Breast epithelium (tissue), 4 donors: Measurements from ENCODE around the gene IFNLR1. TPM values are rescaled to one million over a fixed set of nuclear protein-coding genes. Genes with fewer than 3 reads are reported as not detected.
A peak's percentile ranks its signal among the peaks of the same experiment; 100 is the strongest.

Experiments
- DNase-seq, 2 donors: peaks; one replicate each; pipeline ENCODE4 v3.0.0-alpha.2; 2019; ENCODE audit warnings: low spot score in 2 of 2
- H3K27ac ChIP-seq, 2 donors: fragments of 200-600 bp; sonication (generic) in 1 of 2; one replicate each; pipeline ENCODE4 v1.5.1; 2016 to 2019; ENCODE audit warnings: mild to moderate bottlenecking in 1 of 2
- H3K27me3 ChIP-seq, 2 donors: fragments of 200-600 bp; sonication (generic) in 1 of 2; one replicate each; pipeline versions ENCODE4 v1.5.1 to v1.6.0; 2017 to 2019; ENCODE audit warnings: control low read depth in 1 of 2, mild to moderate bottlenecking in 1 of 2
- H3K36me3 ChIP-seq: fragments of 200-600 bp; one replicate; pipeline ENCODE4 v1.5.1; 2019
- H3K4me1 ChIP-seq, 2 donors: fragments of 200-600 bp; sonication (generic); one replicate each; pipeline ENCODE4 v1.5.1; 2016 to 2019; ENCODE audit warnings: control low read depth in 1 of 2
- H3K4me3 ChIP-seq, 3 donors: fragments of 200-600 bp; sonication (generic); 1 replicate in 2 of 3; 2 replicates in 1 of 3; pipeline ENCODE4 v1.5.1; 2016 to 2019; ENCODE audit warnings: mild to moderate bottlenecking in 3 of 3, moderate library complexity in 2 of 3
- H3K9me3 ChIP-seq, 2 donors: fragments of 200-600 bp; sonication (generic) in 1 of 2; one replicate each; pipeline ENCODE4 v1.5.1; 2016 to 2019; ENCODE audit warnings: control low read depth in 1 of 2
- POLR2A ChIP-seq: fragments of 450-650 bp; IDR thresholded peaks from one replicate; pipeline ENCODE4 v1.6.1; 2016; ENCODE audit warnings: antibody characterized with exemption, mild to moderate bottlenecking, moderate library complexity
- POLR2AphosphoS5 ChIP-seq, 3 donors: sonication (generic); formaldehyde crosslinking; IDR thresholded peaks; one replicate each; pipeline ENCODE4 v1.6.1; 2017; ENCODE audit warnings: antibody characterized with exemption in 3 of 3
- intact Hi-C: fragments of 100-400 bp; cut with DNase I; formaldehyde crosslinking; loops from one replicate; pipeline ENCODE4 v1.15.1; 2023; ENCODE audit warnings: low total_unique reads
- total RNA-seq, 3 donors: library from RNA; depleted of rRNA; stranded (reverse); fragments of >200 nt; gene quantifications; one replicate each; pipeline ENCODE4 v1.1.0, GENCODE V29; 2016
- TF ChIP-seq, protein P1 (sequence below), 3 donors: fragments of 450-650 bp; IDR thresholded peaks; one replicate each; pipeline ENCODE4 v1.5.1; 2016 to 2017; ENCODE audit warnings: antibody characterized with exemption in 3 of 3, mild to moderate bottlenecking in 3 of 3, moderate library complexity in 3 of 3

IFNLR1 gene
- total RNA-seq, 3 donors from 2014 or later, result under 0.01 to 10.7 (median 3.9) TPM

GRCh38 chr1:24186711-24186992 lies 437 bp downstream of the IFNLR1 start:
- peak overlapping the region; percentile 45 to 88 (median 73) for H3K4me3 ChIP-seq
- peak overlapping the region; percentile 93 to 94 for H3K27ac ChIP-seq
- TF ChIP-seq POLR2A (no peak), POLR2AphosphoS5 (IDR thresholded peaks at IDR 0.05) (no peak)
- TF ChIP-seq, protein P1, sequence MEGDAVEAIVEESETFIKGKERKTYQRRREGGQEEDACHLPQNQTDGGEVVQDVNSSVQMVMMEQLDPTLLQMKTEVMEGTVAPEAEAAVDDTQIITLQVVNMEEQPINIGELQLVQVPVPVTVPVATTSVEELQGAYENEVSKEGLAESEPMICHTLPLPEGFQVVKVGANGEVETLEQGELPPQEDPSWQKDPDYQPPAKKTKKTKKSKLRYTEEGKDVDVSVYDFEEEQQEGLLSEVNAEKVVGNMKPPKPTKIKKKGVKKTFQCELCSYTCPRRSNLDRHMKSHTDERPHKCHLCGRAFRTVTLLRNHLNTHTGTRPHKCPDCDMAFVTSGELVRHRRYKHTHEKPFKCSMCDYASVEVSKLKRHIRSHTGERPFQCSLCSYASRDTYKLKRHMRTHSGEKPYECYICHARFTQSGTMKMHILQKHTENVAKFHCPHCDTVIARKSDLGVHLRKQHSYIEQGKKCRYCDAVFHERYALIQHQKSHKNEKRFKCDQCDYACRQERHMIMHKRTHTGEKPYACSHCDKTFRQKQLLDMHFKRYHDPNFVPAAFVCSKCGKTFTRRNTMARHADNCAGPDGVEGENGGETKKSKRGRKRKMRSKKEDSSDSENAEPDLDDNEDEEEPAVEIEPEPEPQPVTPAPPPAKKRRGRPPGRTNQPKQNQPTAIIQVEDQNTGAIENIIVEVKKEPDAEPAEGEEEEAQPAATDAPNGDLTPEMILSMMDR (IDR thresholded peaks at IDR 0.05), result no peak
- no peaks in the 10 kb centered on the region for H3K9me3 ChIP-seq
- intact Hi-C loops, result no loop called here
- H3K36me3 ChIP-seq, result no peaks in the 10 kb centered on the region
- H3K27me3 ChIP-seq, result no peaks in the 10 kb centered on the region
- H3K4me1 ChIP-seq, result no peaks in the 10 kb centered on the region
- DNase-seq, result no peak

- TF ChIP-seq POLR2AphosphoS5 (IDR thresholded peaks at IDR 0.05) (no peak), POLR2A (no peak)
- TF ChIP-seq, protein P1 (IDR thresholded peaks at IDR 0.05), result no peak
- no peaks in the 10 kb centered on the region for H3K36me3 ChIP-seq
- no peaks in the 10 kb centered on the region for H3K9me3 ChIP-seq
- DNase-seq, result no peak
- H3K27me3 ChIP-seq, result no peaks in the 10 kb centered on the region
- no peaks in the 10 kb centered on the region for H3K4me1 ChIP-seq
- peak overlapping the region in 2 of 3 donors; percentile 73 to 88 for H3K4me3 ChIP-seq
- intact Hi-C loops, result no loop called here
- peak overlapping the region; percentile 93 to 94 for H3K27ac ChIP-seq
Observed at GRCh38 chr1:24186031-24186710, 918 bp downstream of the IFNLR1 start.

- no peaks in the 10 kb centered on the region for H3K27me3 ChIP-seq
- intact Hi-C loops, result no loop called here
- H3K4me1 ChIP-seq, result no peaks in the 10 kb centered on the region
- H3K27ac ChIP-seq, result peak overlapping the region; percentile 93 to 94
- no peak for TF ChIP-seq POLR2AphosphoS5 (IDR thresholded peaks at IDR 0.05)
- TF ChIP-seq, protein P1 (IDR thresholded peaks at IDR 0.05), result no peak
- TF ChIP-seq POLR2A, result no peak
- H3K4me3 ChIP-seq, result no peak overlapping the region
- H3K36me3 ChIP-seq, result no peaks in the 10 kb centered on the region
- no peaks in the 10 kb centered on the region for H3K9me3 ChIP-seq
- DNase-seq, result no peak
Observed at GRCh38 chr1:24185076-24185475, 2.0 kb downstream of the IFNLR1 start.

DNA sequence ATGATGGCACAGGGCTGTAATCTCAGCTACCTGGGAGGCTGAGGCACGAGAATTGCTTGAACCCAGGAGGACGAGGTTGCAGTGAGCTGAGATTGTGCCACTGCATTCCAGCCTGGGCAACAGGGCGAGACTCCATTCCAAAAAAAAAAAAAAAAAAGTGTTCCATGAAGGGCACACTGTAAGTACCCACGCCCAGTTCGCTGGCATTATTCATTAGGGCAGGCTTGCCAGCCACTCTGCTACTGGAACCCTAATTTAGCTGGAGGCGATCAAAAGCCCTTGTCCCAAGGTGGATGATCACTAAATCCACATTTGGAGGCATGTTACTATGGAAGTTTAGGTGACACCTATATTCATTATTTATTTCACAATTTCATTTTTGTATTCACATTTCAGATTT lies 5.0 kb downstream of the IFNLR1 start:
- intact Hi-C loops, result no loop called here

GRCh38 chr1:24181619-24182018 lies 5.5 kb downstream of the IFNLR1 start:
- Histone ChIP-seq H3K36me3 (no peaks in the 10 kb centered on the region), H3K4me1 (no peaks in the 10 kb centered on the region), H3K27ac (no peak overlapping the region), H3K27me3 (no peaks in the 10 kb centered on the region), H3K9me3 (no peaks in the 10 kb centered on the region), H3K4me3 (no peak overlapping the region)
- no peak for DNase-seq
- intact Hi-C loops, result no loop called here
- TF ChIP-seq, protein P1 (IDR thresholded peaks at IDR 0.05), result no peak
- TF ChIP-seq POLR2A (no peak), POLR2AphosphoS5 (IDR thresholded peaks at IDR 0.05) (no peak)

More for the DNA sequence above, 5.0 kb downstream of the IFNLR1 start:
- TF ChIP-seq POLR2AphosphoS5 (IDR thresholded peaks at IDR 0.05) (no peak), POLR2A (no peak)
- TF ChIP-seq, protein P1 (IDR thresholded peaks at IDR 0.05), result no peak
- H3K9me3 ChIP-seq, result no peaks in the 10 kb centered on the region
- no peak overlapping the region for H3K27ac ChIP-seq
- no peak overlapping the region for H3K4me3 ChIP-seq
- DNase-seq, result no peak
- H3K4me1 ChIP-seq, result no peaks in the 10 kb centered on the region
- H3K27me3 ChIP-seq, result no peaks in the 10 kb centered on the region
- no peaks in the 10 kb centered on the region for H3K36me3 ChIP-seq
